Hair follicular keratinocyte (primary cell): ENCODE measurements around the gene RIC1. TPM values are rescaled to one million over a fixed set of nuclear protein-coding genes. Genes with fewer than 3 reads are reported as not detected.

Source experiments
- total RNA-seq: library from RNA; depleted of rRNA; stranded (reverse); fragments of >200 nt; gene quantifications from 2 replicates; pipeline ENCODE4 v1.2.3, GENCODE V29; 2015

The RIC1 gene
- total RNA-seq, result 11.8 TPM in 2 replicates

GRCh38 chr9:5628530-5629311, at the start of gene RIC1:
RIC1 (plus strand) TSS chr9:5629107; CDS start chr9:5629310, 203 bp downstream.

Other genes with a start within 250 kb of the RIC1 start
- 72.7 and 72.8 TPM in 2 replicates for gene PLGRKT, start 191.2 kb upstream of the RIC1 start, total RNA-seq
- gene CD274, start 178.6 kb upstream of the RIC1 start, total RNA-seq, result 10.7 and 12.0 TPM in 2 replicates
- gene PDCD1LG2, start 118.6 kb upstream of the RIC1 start, total RNA-seq, result 10.8 and 13.5 TPM in 2 replicates
- gene ERMP1, start 204.0 kb downstream of the RIC1 start, total RNA-seq, result 20.0 and 25.5 TPM in 2 replicates